ENCODE measurements around the gene LARP1.

LARP1 gene

GRCh38 chr5:154849791-154850201 is 94.6 kb downstream of the LARP1 start:
- TF ChIP-seq, protein P1, sequence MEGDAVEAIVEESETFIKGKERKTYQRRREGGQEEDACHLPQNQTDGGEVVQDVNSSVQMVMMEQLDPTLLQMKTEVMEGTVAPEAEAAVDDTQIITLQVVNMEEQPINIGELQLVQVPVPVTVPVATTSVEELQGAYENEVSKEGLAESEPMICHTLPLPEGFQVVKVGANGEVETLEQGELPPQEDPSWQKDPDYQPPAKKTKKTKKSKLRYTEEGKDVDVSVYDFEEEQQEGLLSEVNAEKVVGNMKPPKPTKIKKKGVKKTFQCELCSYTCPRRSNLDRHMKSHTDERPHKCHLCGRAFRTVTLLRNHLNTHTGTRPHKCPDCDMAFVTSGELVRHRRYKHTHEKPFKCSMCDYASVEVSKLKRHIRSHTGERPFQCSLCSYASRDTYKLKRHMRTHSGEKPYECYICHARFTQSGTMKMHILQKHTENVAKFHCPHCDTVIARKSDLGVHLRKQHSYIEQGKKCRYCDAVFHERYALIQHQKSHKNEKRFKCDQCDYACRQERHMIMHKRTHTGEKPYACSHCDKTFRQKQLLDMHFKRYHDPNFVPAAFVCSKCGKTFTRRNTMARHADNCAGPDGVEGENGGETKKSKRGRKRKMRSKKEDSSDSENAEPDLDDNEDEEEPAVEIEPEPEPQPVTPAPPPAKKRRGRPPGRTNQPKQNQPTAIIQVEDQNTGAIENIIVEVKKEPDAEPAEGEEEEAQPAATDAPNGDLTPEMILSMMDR (IDR thresholded peaks at IDR 0.05; ENCODE audit: borderline replicate concordance, insufficient read depth, low read depth, low read length) = no peak
- no peak overlapping the region for H3K4me3 ChIP-seq (ENCODE audit: low read depth, low read length)

DNA sequence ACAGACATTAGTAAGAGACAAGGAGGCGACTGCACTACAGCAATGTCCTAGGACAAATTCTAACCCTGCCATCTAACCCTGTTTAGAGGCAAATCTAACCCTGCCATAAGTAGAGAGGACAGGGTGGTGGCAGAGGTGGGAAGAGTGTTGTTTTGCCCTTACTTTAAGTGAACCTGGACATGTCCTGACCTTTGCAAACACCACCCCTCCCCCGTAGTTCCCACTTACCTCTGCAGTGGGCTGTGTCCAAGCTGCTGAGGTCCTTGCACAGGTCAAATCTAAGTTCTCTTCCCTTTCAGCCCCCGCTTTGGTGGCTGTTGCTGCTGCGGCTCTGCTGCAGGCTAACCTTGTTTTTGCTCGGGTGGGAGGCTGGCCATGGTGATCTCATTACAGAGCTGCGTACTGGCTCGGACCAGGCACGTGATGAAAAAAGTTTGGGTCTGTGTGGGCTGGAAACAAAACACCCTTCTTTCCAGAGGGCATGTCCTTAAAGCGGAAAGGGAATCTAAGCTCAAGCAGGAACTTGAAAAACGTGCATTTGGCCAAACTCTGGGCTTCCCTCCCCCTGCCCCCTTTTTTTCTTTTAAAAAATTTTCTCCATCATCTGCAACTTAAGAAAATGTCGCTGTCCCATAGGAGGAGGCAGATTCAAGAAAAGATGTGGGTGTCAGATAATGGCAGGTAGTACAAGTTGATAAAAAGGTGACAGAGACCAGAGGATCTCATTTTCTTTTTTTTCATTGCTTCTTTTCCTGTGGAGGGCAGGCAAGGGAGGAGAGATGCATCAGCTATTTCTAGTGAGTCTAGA is 95.3 kb downstream of the LARP1 start, which contains the start of gene FAXDC2:
Gene FAXDC2, minus strand, starts transcription at position 349 of the 808 bp plus-strand sequence. CDS start 12,425 bp downstream, outside the sequence.
- TF ChIP-seq, protein P1 (IDR thresholded peaks at IDR 0.05; ENCODE audit: borderline replicate concordance, insufficient read depth, low read depth, low read length) = no peak
- H3K4me3 ChIP-seq (ENCODE audit: low read depth, low read length) = no peak within 1 kb of the TSS

GRCh38 chr5:154851351-154851750 is 96.2 kb downstream of the LARP1 start:
- TF ChIP-seq, protein P1 (IDR thresholded peaks at IDR 0.05; ENCODE audit: borderline replicate concordance, insufficient read depth, low read depth, low read length) = no peak
- no peak overlapping the region for H3K4me3 ChIP-seq (ENCODE audit: low read depth, low read length)

DNA sequence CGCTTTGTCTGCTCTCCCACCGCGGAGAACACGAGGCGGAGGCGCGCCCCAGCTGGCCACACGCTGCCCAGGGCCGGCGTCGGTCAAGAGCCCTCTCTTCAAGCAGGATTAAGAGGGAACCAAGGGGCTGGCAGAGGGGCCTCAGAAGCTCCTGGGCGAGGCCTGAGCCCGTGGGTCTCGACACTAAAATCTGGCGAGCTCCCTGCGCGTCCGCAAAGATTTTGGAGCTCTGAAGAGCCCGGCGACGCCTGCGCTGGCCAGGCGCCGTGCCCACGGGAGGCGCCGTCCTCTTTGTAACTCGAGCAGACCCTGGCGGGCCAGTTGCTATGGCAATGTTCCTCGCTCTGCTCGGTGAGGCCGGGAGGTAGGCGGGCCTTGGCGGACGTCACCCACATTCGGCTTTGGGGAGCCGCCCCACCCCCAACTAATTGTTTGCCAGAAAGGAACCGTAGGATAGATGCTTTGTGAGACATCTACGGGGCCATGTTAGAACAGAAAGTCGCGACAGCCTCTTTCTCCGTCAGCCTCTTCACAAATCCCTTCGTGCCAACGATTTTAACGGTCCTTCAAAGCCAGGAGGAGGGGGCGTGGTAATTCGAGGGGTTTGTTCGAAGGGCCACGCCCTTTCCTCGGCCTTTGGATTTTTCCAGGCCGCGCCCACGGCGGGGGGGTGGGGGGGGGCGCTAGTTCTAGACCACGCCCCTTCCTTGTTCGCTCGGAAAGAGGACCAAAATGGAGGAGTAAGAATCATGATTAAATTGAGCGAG is 102.5 kb downstream of the LARP1 start:
- TF ChIP-seq, protein P1 (IDR thresholded peaks at IDR 0.05; ENCODE audit: borderline replicate concordance, insufficient read depth, low read depth, low read length) = no peak
- peak overlapping the region; percentile 79 for H3K4me3 ChIP-seq (ENCODE audit: low read depth, low read length)

DNA sequence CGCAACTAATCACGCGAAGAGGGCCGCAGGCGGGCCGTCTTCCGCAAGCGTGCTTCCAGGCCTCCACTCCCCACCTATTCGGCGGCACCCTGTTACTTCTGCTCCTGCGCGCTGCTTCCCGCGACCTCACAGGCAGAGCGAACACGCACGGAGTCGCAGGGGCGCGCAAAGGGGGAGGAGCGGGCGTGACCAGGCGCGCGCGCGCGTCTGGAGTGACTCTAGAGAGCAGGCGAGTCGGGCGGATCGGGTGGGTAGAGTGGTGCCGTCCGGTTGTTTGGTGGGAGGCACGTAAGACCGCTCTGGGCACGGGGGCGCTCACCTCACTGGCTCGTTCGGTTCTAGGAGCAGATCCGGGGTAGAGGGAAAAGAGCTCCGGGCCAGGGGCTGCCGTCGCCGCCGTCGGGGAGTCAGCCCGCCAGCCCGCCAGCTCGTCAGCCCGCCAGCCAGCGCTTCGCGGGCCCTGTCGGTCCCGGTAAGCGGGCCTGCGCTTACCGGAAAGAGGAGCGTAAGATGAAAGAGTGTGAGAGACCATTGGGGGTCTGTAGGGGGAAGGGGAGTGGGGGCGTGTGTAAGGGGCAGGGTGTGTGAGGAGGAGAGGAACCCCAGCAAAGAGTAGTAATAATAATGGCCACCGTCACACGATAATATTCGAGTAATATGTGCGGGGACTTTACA is 103.3 kb downstream of the LARP1 start, which contains the start of gene CNOT8:
Gene CNOT8, plus strand, starts transcription at position 331 of the 675 bp plus-strand sequence. CDS start 4,652 bp downstream, outside the sequence.
- peak within 1 kb of the TSS; percentile 79 for H3K4me3 ChIP-seq (ENCODE audit: low read depth, low read length)
- TF ChIP-seq, protein P1 (IDR thresholded peaks at IDR 0.05; ENCODE audit: borderline replicate concordance, insufficient read depth, low read depth, low read length) = no peak

- TF ChIP-seq, protein P1 (IDR thresholded peaks at IDR 0.05; ENCODE audit: borderline replicate concordance, insufficient read depth, low read depth, low read length) = no peak
These were observed 104.0 kb downstream of the LARP1 start for GRCh38 chr5:154858972-154859871.

More at GRCh38 chr5:154858972-154859871, 104.0 kb downstream of the LARP1 start:
- H3K4me3 ChIP-seq (ENCODE audit: low read depth, low read length) = peak overlapping the region; percentile 79

Data from GM12875 (cell line).